ENCODE measurements around the gene CD46. TPM values are rescaled to one million over a fixed set of nuclear protein-coding genes. Genes with fewer than 3 reads are reported as not detected.

Gene CD46
- total RNA-seq, 1 experiment from 2014 or later = 100 TPM

DNA sequence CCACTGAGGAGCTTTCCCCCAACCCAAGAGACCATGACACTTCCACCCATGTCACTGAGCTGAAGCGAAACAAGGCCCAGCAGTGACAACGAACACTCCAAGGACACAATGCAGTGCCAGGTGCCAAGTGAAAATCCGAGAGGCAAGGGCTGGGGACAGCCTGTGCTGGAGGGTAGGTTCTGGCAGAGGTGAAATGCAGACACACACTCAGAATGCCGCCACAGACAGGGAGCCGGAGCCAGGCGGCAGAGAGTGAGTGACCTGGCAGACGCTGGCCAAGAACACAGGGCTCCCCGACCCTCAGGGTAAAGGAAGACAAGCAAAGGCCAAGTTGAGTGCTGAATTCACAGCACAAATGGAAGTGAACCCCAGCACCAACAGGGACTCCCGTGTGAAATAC is 78.9 kb downstream of the CD46 start:
- Histone ChIP-seq H3K9ac (ENCODE audit: low read length) (no peak overlapping the region), H3K4me2 (ENCODE audit: low read length) (no peak overlapping the region), H4K20me1 (ENCODE audit: insufficient read depth) (no peaks in the 10 kb centered on the region), H3K4me3 (replicated peaks in 1 of 2; ENCODE audit: low read depth in 1 of 2, low read length in 2 of 2) (no peak overlapping the region), H3K4me1 (ENCODE audit: control insufficient read depth in 1 of 2, insufficient read depth in 2 of 2, low read length in 2 of 2) (0 out of 4 replicates have a peak, but pooled peaks cover 0 to 2% of the 10 kb centered on the region in 2 experiments), H3K9me2 (ENCODE audit: insufficient read depth) (no peaks in the 10 kb centered on the region), H3K9me3 (ENCODE audit: control insufficient read depth in 1 of 2, insufficient read depth in 1 of 2, low read depth in 1 of 2, low read length in 2 of 2) (no peaks in the 10 kb centered on the region), H3K79me2 (ENCODE audit: insufficient read depth, low read length) (peaks cover 40% of the 10 kb centered on the region), H2AFZ (ENCODE audit: low read depth, low read length, poor library complexity, severe bottlenecking) (no peak overlapping the region), H3K36me3 (ENCODE audit: control insufficient read depth in 1 of 2, insufficient read depth in 2 of 2, low read length in 2 of 2) (no peaks in the 10 kb centered on the region), H3K27me3 (ENCODE audit: insufficient read depth, low read length) (no peaks in the 10 kb centered on the region), H3K27ac (ENCODE audit: low read depth, low read length) (no peak overlapping the region)
- no TSS peak for BruUV-seq (replicated peaks)
- ATAC-seq (no peak), DNase-seq (ENCODE audit: low read depth, low spot score) (no peak)
- RAD21 ChIA-PET (ENCODE audit: low non-redundant PET in 1 of 2, low total read pairs in 2 of 2, uncharacterized antibody in 2 of 2, unreplicated experiment in 2 of 2) = no interaction called here
- TF ChIP-seq ZNF274 (IDR thresholded peaks at IDR 0.05; ENCODE audit: low read depth, low read length) = no peak
- no peak for TF ChIP-seq JUND (IDR thresholded peaks at IDR 0.05)
- no peak for TF ChIP-seq SP1 (IDR thresholded peaks at IDR 0.05; ENCODE audit: low read depth)
- TF ChIP-seq, protein P1, sequence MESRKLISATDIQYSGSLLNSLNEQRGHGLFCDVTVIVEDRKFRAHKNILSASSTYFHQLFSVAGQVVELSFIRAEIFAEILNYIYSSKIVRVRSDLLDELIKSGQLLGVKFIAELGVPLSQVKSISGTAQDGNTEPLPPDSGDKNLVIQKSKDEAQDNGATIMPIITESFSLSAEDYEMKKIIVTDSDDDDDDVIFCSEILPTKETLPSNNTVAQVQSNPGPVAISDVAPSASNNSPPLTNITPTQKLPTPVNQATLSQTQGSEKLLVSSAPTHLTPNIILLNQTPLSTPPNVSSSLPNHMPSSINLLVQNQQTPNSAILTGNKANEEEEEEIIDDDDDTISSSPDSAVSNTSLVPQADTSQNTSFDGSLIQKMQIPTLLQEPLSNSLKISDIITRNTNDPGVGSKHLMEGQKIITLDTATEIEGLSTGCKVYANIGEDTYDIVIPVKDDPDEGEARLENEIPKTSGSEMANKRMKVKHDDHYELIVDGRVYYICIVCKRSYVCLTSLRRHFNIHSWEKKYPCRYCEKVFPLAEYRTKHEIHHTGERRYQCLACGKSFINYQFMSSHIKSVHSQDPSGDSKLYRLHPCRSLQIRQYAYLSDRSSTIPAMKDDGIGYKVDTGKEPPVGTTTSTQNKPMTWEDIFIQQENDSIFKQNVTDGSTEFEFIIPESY (IDR thresholded peaks at IDR 0.05; ENCODE audit: extremely low read depth, insufficient replicate concordance, low read length) = no peak
- TF ChIP-seq YY1 (IDR thresholded peaks at IDR 0.05; ENCODE audit: extremely low read depth, insufficient replicate concordance, low read depth, low read length) = no peak
- TF ChIP-seq, protein P2, sequence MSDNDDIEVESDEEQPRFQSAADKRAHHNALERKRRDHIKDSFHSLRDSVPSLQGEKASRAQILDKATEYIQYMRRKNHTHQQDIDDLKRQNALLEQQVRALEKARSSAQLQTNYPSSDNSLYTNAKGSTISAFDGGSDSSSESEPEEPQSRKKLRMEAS (IDR thresholded peaks at IDR 0.05) = no peak
- TF ChIP-seq, protein P3, sequence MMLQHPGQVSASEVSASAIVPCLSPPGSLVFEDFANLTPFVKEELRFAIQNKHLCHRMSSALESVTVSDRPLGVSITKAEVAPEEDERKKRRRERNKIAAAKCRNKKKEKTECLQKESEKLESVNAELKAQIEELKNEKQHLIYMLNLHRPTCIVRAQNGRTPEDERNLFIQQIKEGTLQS (IDR thresholded peaks at IDR 0.05) = no peak
- no peak for TF ChIP-seq POLR2AphosphoS5 (IDR thresholded peaks at IDR 0.05; ENCODE audit: low read depth, low read length)
- TF ChIP-seq POLR2A (IDR thresholded peaks at IDR 0.05; ENCODE audit: borderline replicate concordance, extremely low read depth, insufficient read depth, insufficient read length) = no peak
- TF ChIP-seq CBX3 (IDR thresholded peaks at IDR 0.05; ENCODE audit: low read depth) = no peak
- TF ChIP-seq, protein P4, sequence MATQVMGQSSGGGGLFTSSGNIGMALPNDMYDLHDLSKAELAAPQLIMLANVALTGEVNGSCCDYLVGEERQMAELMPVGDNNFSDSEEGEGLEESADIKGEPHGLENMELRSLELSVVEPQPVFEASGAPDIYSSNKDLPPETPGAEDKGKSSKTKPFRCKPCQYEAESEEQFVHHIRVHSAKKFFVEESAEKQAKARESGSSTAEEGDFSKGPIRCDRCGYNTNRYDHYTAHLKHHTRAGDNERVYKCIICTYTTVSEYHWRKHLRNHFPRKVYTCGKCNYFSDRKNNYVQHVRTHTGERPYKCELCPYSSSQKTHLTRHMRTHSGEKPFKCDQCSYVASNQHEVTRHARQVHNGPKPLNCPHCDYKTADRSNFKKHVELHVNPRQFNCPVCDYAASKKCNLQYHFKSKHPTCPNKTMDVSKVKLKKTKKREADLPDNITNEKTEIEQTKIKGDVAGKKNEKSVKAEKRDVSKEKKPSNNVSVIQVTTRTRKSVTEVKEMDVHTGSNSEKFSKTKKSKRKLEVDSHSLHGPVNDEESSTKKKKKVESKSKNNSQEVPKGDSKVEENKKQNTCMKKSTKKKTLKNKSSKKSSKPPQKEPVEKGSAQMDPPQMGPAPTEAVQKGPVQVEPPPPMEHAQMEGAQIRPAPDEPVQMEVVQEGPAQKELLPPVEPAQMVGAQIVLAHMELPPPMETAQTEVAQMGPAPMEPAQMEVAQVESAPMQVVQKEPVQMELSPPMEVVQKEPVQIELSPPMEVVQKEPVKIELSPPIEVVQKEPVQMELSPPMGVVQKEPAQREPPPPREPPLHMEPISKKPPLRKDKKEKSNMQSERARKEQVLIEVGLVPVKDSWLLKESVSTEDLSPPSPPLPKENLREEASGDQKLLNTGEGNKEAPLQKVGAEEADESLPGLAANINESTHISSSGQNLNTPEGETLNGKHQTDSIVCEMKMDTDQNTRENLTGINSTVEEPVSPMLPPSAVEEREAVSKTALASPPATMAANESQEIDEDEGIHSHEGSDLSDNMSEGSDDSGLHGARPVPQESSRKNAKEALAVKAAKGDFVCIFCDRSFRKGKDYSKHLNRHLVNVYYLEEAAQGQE (IDR thresholded peaks at IDR 0.05; ENCODE audit: low read depth) = no peak
- no peak for TF ChIP-seq EGR1 (IDR thresholded peaks at IDR 0.05; ENCODE audit: low read depth)
- no peak for TF ChIP-seq EZH2 (IDR thresholded peaks at IDR 0.05)
- TF ChIP-seq CEBPB (IDR thresholded peaks at IDR 0.05; ENCODE audit: low read depth) = no peak
- TF ChIP-seq EZH2phosphoT487 (IDR thresholded peaks at IDR 0.05; ENCODE audit: borderline replicate concordance) = no peak
- TF ChIP-seq FOSL1 (IDR thresholded peaks at IDR 0.05; ENCODE audit: low read depth) = no peak
- no peak for TF ChIP-seq ZFX (IDR thresholded peaks at IDR 0.05)
- no peak for TF ChIP-seq ELF1 (IDR thresholded peaks at IDR 0.05; ENCODE audit: borderline replicate concordance, low read depth)
- CTCF ChIA-PET = interaction anchor here (2.4 kb wide), 2 partner anchors 54 to 133 kb away, joined by 13 to 16 read pairs; no protein-coding TSS in a partner anchor
- POLR2A ChIA-PET = no interaction called here
- intact Hi-C loops (cut with micrococcal nuclease) = no loop called here

Data from HCT116 (cell line).